Pancreas (tissue), 10 donors: ENCODE measurements around the gene PLPP7. TPM values are rescaled to one million over a fixed set of nuclear protein-coding genes. Genes with fewer than 3 reads are reported as not detected.

Experiments used
- ATAC-seq, 4 donors: fragments of 200-7000 bp; cut with Tn5 transposase; one replicate each; pipeline versions ENCODE4 v1.8.0 to v1.9.1; 2020; ENCODE audit warnings: mild to moderate bottlenecking in 4 of 4, moderate library complexity in 4 of 4
- DNase-seq, 6 donors: peaks; one replicate each; pipeline ENCODE4 v3.0.0-alpha.2; 2020
- FAIRE-seq: peaks from 2 replicates; lab custom pipeline; 2012; peaks lifted over from hg19 to GRCh38; lab: Jason Lieb, UNC
- H3K27ac ChIP-seq, 4 donors: fragments of 200-600 bp; sonication (generic); 1 replicate in 3 of 4; 2 replicates in 1 of 4; pipeline versions ENCODE4 v1.5.0 to v1.8.0; 2020
- H3K27me3 ChIP-seq, 4 donors: fragments of 200-600 bp; one replicate each; pipeline ENCODE4 v1.8.0; 2021
- H3K36me3 ChIP-seq, 3 donors: fragments of 200-600 bp; sonication (generic) in 1 of 3; one replicate each; pipeline versions ENCODE4 v1.5.0 to v1.8.0; 2020 to 2021
- H3K4me1 ChIP-seq, 3 donors: fragments of 200-600 bp; one replicate each; pipeline ENCODE4 v1.8.0; 2021
- H3K4me3 ChIP-seq, 4 donors: fragments of 200-600 bp; sonication (generic) in 2 of 4; one replicate each; pipeline versions ENCODE4 v1.5.0 to v1.8.0; 2020 to 2021
- H3K9me3 ChIP-seq, 4 donors: fragments of 200-600 bp; one replicate each; pipeline ENCODE4 v1.8.0; 2021
- CTCF ChIP-seq, 4 donors: fragments of 200-600 bp; sonication (generic) in 3 of 4; IDR thresholded peaks; one replicate each; pipeline versions ENCODE4 v1.5.0 to v1.8.0; 2021; ENCODE audit warnings: antibody characterized with exemption in 4 of 4
- WGBS, 2 donors: extraction: QIAGEN DNeasy Blood & Tissue Kit; methylation state at CpG; one replicate each; pipeline ENCODE4 v1.1.7; 2013; 5-methylcytosine and 5-hydroxymethylcytosine counted together
- intact Hi-C, 3 donors: fragments of 100-400 bp; cut with DNase I; formaldehyde crosslinking; loops; one replicate each; pipeline versions ENCODE4 v1.11.1 to v1.14.2; 2022
- polyA plus RNA-seq, 2 donors: library from polyadenylated mRNA; stranded (reverse); fragments of 200-250 nt; gene quantifications; one replicate each; pipeline ENCODE4 v1.2.3, GENCODE V29; 2013
- total RNA-seq, 6 donors: library from RNA; stranded (reverse); fragmentation: NEBNext Ultra II Directional in 4 of 6; extraction: Animal tissue kit (Norgen Biotek cat#: 25700) in 4 of 6; gene quantifications; one replicate each; pipeline versions ENCODE4 v1.2.1 to v1.2.4, GENCODE V29; 2021 to 2023
- donor health status: healthy with polysubstance abuse.
- donor health status: DM: no; HTN: no; CAD: no; lungs with moderate emphysema.
- donor health status: DM: no; HTN: no; CAD: no.
- donor health status: control.
- donor health status: control.
- donor health status: Bipolar disorder and iron deficiency.
- donor health status: DM: yes; HTN: yes; CAD: no.
- donor health status: DM: no; HTN: no; CAD: no.
- donor health status: DM: no; HTN: no; CAD: no.
- donor health status: DM: yes; HTN: yes; CAD: no.

PLPP7 gene
- total and polyA plus RNA-seq, 8 donors, result 0.38 to 2.5 (median 1.3) TPM

DNA sequence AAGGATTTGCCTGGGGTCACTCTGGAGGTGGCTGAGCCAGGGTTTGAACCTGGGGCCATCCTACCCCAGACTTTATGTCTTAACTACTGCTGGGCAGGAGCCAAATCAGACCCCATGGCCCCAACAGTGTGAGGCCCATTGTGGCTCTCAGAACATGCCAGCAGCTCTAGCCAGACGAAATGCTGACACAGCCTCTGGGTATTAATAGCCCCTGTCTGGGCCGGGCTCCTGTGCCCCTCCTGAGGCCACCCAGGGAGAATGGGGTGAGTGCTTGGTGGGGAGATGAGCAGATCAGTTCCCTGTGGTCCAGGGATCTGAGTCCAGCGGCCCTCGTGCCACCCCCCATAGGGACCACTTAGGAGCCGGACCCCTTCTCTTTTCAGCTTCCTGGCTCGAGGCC lies 2.2 kb upstream of the PLPP7 start:
- H3K9me3 ChIP-seq, result no peaks in the 10 kb centered on the region
- no peaks in the 10 kb centered on the region for H3K4me1 ChIP-seq
- H3K27ac ChIP-seq, result no peak overlapping the region
- DNase-seq (no peak), FAIRE-seq (no peak), ATAC-seq (no peak)
- TF ChIP-seq CTCF (IDR thresholded peaks at IDR 0.05), result no peak
- 80 to 91% methylated on average over 6 of the region's 6 CpGs for WGBS, 2 donors
- H3K36me3 ChIP-seq, result no peaks in the 10 kb centered on the region
- no peak overlapping the region for H3K4me3 ChIP-seq
- intact Hi-C loops, result no loop called here
- no peaks in the 10 kb centered on the region for H3K27me3 ChIP-seq

DNA sequence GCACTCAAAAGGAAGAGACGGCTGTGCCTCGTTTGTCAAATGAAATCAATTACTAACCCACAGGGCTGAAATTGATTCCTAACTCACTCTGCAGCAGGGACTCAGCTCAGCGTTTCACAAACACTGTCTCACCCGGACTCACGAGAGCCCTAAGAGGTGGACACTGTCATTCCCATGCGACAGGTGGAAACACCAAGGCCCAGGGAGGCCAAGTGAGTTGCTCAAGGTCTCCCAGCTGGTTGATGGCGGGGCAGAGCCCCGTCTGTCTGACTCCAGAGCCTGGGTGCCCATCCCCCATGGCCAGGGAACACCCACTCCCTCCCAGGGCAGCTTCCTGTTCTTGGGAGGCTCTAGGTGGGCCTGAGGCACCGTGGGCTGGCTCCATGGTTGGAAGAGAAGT lies 1.3 kb upstream of the PLPP7 start:
- Histone ChIP-seq H3K4me1 (no peaks in the 10 kb centered on the region), H3K27ac (no peak overlapping the region), H3K36me3 (no peaks in the 10 kb centered on the region), H3K9me3 (no peaks in the 10 kb centered on the region), H3K27me3 (no peaks in the 10 kb centered on the region), H3K4me3 (no peak overlapping the region)
- 70 to 73% methylated on average over 9 of the region's 9 CpGs for WGBS, 2 donors
- no peak for TF ChIP-seq CTCF (IDR thresholded peaks at IDR 0.05)
- intact Hi-C loops, result no loop called here
- no peak for DNase-seq
- FAIRE-seq, result no peak
- no peak for ATAC-seq

DNA sequence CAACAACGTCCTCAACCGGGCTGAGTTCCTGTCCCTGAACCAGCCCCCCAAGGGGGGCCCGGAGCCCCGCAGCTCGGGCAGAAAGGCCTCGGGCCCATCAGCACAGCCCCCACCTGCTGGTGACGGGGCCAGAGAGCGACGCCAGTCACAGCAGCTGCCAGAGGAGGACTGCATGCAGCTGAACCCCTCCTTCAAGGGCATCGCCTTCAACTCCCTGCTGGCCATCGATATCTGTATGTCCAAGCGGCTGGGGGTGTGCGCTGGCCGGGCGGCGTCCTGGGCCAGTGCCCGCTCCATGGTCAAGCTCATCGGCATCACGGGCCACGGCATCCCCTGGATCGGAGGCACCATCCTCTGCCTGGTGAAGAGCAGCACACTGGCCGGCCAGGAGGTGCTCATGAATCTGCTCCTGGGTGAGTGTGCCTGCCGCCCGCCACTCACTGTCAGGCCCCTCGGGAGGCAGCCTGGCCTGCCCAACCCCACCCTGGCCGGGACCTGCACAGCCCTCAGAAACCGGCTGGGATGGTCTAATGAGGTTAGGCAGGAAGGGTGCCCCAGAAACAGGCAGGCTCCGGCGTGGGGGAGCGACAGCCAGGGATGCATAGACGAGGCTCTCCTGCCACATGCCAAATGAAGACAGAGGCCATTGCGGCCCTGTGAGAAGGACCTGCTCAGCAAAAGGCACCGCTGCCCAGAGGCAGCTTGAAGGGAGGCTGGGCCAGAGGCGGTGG lies 678 bp downstream of the PLPP7 start:
- no peak overlapping the region for H3K27ac ChIP-seq
- ATAC-seq, result peak; percentile 37 to 46 (median 43)
- WGBS, 2 donors, result 70 to 82% methylated on average over 34 of the region's 34 CpGs

DNA sequence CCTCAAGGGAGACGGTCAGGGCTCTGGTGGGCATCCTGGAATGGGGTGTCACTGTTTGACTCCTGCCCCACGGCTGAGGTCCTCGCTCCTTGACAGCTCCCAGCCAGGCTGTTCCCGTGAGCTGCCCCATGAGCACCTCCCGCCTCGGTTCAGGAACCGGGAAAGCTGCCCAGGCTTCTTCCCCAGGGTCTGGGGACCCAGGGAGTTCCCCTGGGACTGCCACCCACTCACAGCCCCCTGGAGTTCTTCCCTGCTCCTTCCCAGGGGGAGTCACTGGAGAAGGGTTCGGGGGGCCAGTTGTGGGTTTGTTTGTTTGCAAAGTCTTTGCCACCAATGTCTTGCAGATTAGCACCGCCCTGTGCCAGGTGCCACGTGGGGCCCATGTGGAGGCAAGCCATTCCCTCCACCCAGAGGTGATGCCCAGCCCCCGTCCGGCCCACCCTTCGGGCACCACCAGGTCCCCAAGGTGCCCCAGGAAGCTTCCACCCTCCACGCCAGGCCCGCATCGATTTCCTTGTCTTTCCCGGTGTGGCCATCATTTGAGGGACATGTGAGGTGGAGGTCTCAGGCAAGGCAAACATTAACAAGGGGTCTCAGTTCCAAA lies 1.3 kb downstream of the PLPP7 start:
- Histone ChIP-seq H3K27me3 (no peaks in the 10 kb centered on the region), H3K4me1 (no peaks in the 10 kb centered on the region), H3K9me3 (no peaks in the 10 kb centered on the region), H3K27ac (no peak overlapping the region), H3K36me3 (no peaks in the 10 kb centered on the region), H3K4me3 (peak overlapping the region in 2 of 4 donors; percentile 25 to 44)
- TF ChIP-seq CTCF (IDR thresholded peaks at IDR 0.05), result no peak
- 72 to 80% methylated on average over 15 to 17 of the region's 17 CpGs for WGBS, 2 donors
- DNase-seq, result peak in 1 of 6 donors; percentile 41
- no peak for ATAC-seq
- no peak for FAIRE-seq
- intact Hi-C loops, result no loop called here

More for the DNA sequence above, 678 bp downstream of the PLPP7 start:
- Histone ChIP-seq H3K9me3 (no peaks in the 10 kb centered on the region), H3K4me1 (no peaks in the 10 kb centered on the region), H3K4me3 (peak overlapping the region in 3 of 4 donors; percentile 0 to 44 (median 25)), H3K36me3 (no peaks in the 10 kb centered on the region), H3K27me3 (no peaks in the 10 kb centered on the region)
- FAIRE-seq (no peak), DNase-seq (peak in 1 of 6 donors; percentile 62)
- intact Hi-C loops, result no loop called here
- no peak for TF ChIP-seq CTCF (IDR thresholded peaks at IDR 0.05)

GRCh38 chr9:131291795-131292315 lies 2.3 kb downstream of the PLPP7 start:
- WGBS, 2 donors, result 66% methylated on average over 6 to 7 of the region's 7 CpGs
- DNase-seq (no peak), FAIRE-seq (no peak)

More at GRCh38 chr9:131291795-131292315, 2.3 kb downstream of the PLPP7 start:
- Histone ChIP-seq H3K27ac (no peak overlapping the region), H3K4me3 (no peak overlapping the region), H3K9me3 (no peaks in the 10 kb centered on the region), H3K27me3 (no peaks in the 10 kb centered on the region), H3K4me1 (no peaks in the 10 kb centered on the region), H3K36me3 (no peaks in the 10 kb centered on the region)
- intact Hi-C loops, result no loop called here
- no peak for TF ChIP-seq CTCF (IDR thresholded peaks at IDR 0.05)
- ATAC-seq, result no peak
